Mucosa of descending colon (tissue), 3 donors: ENCODE results near the gene CPXM1. TPM values are rescaled to one million over a fixed set of nuclear protein-coding genes. Genes with fewer than 3 reads are reported as not detected.
A peak's percentile ranks its signal among the peaks of the same experiment; 100 is the strongest.

Source experiments
- ATAC-seq: fragments of 200-7000 bp; cut with Tn5 transposase; one replicate; pipeline ENCODE4 v1.9.1; 2020; ENCODE audit warnings: mild to moderate bottlenecking, moderate library complexity
- DNase-seq, 3 donors: peaks; one replicate each; pipeline ENCODE4 v3.0.0-alpha.2; 2020
- H3K36me3 ChIP-seq: fragments of 200-600 bp; one replicate; pipeline ENCODE4 v1.8.0; 2021; ENCODE audit warnings: low read depth, mild to moderate bottlenecking
- H3K4me1 ChIP-seq: fragments of 200-600 bp; one replicate; pipeline ENCODE4 v1.8.0; 2021; ENCODE audit warnings: low read depth, mild to moderate bottlenecking
- H3K4me3 ChIP-seq: fragments of 200-600 bp; one replicate; pipeline ENCODE4 v1.8.0; 2021; ENCODE audit warnings: mild to moderate bottlenecking
- H3K9me3 ChIP-seq: fragments of 200-600 bp; one replicate; pipeline ENCODE4 v1.8.0; 2021; ENCODE audit warnings: mild to moderate bottlenecking
- CTCF ChIP-seq: fragments of 200-600 bp; IDR thresholded peaks from one replicate; pipeline ENCODE4 v1.8.0; 2022; ENCODE audit warnings: antibody characterized with exemption, mild to moderate bottlenecking
- intact Hi-C, 2 donors: fragments of 100-400 bp; cut with DNase I in 1 of 2; cut with micrococcal nuclease in 1 of 2; formaldehyde crosslinking; loops; one replicate each; pipeline versions ENCODE4 v1.11.0 to v1.11.1; 2022; cut with DNase I, micrococcal nuclease
- total RNA-seq, 3 donors: library from RNA; stranded (reverse); fragmentation: NEBNext Ultra II Directional in 2 of 3; extraction: Animal tissue kit (Norgen Biotek cat#: 25700) in 2 of 3; gene quantifications; one replicate each; pipeline versions ENCODE4 v1.2.1 to v1.2.4, GENCODE V29; 2021 to 2023
- donor health status: DM: no; HTN: no; CAD: no; lungs with moderate emphysema.
- donor health status: DM: no; HTN: no; CAD: no.
- donor health status: DM: no; HTN: yes; CAD: no.

CPXM1 gene
- total RNA-seq, 3 donors from 2014 or later = 1.7 to 7.1 TPM; not detected in 1

- Histone ChIP-seq H3K4me1 (peaks cover 7% of the 10 kb centered on the region), H3K36me3 (no peaks in the 10 kb centered on the region), H3K4me3 (no peak overlapping the region), H3K9me3 (no peaks in the 10 kb centered on the region)
- DNase-seq (no peak), ATAC-seq (no peak)
- no peak for TF ChIP-seq CTCF
- intact Hi-C loops = no loop called here
Measured at GRCh38 chr20:2807019-2807418, 6.6 kb upstream of the CPXM1 start.

GRCh38 chr20:2806351-2806701 lies 5.9 kb upstream of the CPXM1 start:
- Histone ChIP-seq H3K4me1 (peaks cover 7% of the 10 kb centered on the region), H3K4me3 (no peak overlapping the region), H3K36me3 (no peaks in the 10 kb centered on the region), H3K9me3 (no peaks in the 10 kb centered on the region)
- intact Hi-C loops = no loop called here
- ATAC-seq = peak; percentile 81
- TF ChIP-seq CTCF = no peak
- DNase-seq = peak in 1 of 3 donors; percentile 40

- intact Hi-C loops = no loop called here
- TF ChIP-seq CTCF = no peak
- peak; percentile 39 for ATAC-seq
Measured at GRCh38 chr20:2805689-2806350, 5.4 kb upstream of the CPXM1 start.

GRCh38 chr20:2804852-2805688 lies 4.6 kb upstream of the CPXM1 start:
- TF ChIP-seq CTCF = no peak
- Histone ChIP-seq H3K36me3 (no peaks in the 10 kb centered on the region), H3K4me1 (peaks cover 19% of the 10 kb centered on the region), H3K4me3 (no peak overlapping the region), H3K9me3 (no peaks in the 10 kb centered on the region)
- DNase-seq (no peak), ATAC-seq (no peak)
- intact Hi-C loops = no loop called here

More at GRCh38 chr20:2805689-2806350, 5.4 kb upstream of the CPXM1 start:
- peaks cover 12% of the 10 kb centered on the region for H3K4me1 ChIP-seq
- H3K36me3 ChIP-seq = no peaks in the 10 kb centered on the region
- H3K9me3 ChIP-seq = no peaks in the 10 kb centered on the region
- no peak for DNase-seq
- H3K4me3 ChIP-seq = no peak overlapping the region

- ATAC-seq = no peak
- no peak for DNase-seq
- intact Hi-C loops = no loop called here
Measured at GRCh38 chr20:2804041-2804828, 3.8 kb upstream of the CPXM1 start.

More at GRCh38 chr20:2804041-2804828, 3.8 kb upstream of the CPXM1 start:
- Histone ChIP-seq H3K4me3 (no peak overlapping the region), H3K4me1 (peaks cover 20% of the 10 kb centered on the region), H3K9me3 (no peaks in the 10 kb centered on the region), H3K36me3 (no peaks in the 10 kb centered on the region)
- no peak for TF ChIP-seq CTCF
